DMS153 treated with DMSO at 0.1 percent for 48 hours (cell line): ENCODE data around the gene TMEM273.

Experiments used
- DNase-seq: peaks from one replicate; lab custom pipeline; 2025; ENCODE audit not compliant: unreplicated experiment; lab: John Stamatoyannopoulos, UW

Gene TMEM273

DNA sequence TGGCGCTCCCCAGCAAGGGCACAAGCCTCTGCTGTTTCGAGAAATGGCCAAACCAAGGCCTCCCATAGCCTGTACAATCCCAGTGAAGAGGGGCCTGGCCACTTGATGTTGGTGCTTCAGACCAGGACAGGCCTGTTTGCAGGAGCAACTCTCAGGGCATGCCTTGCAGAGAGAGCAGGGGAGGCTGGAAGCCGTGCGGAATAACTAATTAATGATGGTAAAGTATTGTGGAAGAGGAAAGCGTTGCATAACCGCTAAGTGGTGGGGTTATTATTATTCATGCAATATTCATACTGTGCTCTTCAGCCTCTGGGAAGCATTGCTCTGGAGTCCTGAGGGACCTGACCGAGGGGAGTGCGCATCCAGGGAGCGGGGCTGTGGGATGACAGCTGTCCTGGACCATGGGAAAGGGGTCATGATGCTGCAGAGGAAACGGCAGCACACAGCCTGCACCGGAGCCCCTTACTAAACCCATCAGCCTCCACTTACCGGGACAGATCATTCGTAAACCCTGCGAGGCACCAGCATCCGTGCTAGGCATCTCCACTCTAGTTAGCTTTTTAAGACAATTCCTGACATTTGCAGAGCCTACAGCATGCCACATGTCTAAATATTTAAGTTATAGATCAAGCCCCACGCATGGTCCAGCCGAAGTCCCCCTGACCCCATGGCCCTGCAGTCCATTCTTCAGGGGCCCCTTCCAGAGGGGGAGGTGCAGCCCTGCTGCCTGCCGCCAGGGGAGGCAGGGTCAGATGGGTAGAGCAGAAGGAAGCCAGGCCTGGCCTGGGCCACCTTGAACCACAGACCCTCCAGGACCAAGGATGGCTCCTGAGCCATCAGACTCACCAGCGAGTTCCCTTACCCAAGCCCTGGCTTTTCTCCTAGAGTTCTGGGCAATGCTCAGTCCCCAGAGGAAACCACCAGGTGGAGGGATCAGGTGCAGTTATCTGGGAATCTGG lies 11.6 kb downstream of the TMEM273 start:
- DNase-seq, result no peak

DNA sequence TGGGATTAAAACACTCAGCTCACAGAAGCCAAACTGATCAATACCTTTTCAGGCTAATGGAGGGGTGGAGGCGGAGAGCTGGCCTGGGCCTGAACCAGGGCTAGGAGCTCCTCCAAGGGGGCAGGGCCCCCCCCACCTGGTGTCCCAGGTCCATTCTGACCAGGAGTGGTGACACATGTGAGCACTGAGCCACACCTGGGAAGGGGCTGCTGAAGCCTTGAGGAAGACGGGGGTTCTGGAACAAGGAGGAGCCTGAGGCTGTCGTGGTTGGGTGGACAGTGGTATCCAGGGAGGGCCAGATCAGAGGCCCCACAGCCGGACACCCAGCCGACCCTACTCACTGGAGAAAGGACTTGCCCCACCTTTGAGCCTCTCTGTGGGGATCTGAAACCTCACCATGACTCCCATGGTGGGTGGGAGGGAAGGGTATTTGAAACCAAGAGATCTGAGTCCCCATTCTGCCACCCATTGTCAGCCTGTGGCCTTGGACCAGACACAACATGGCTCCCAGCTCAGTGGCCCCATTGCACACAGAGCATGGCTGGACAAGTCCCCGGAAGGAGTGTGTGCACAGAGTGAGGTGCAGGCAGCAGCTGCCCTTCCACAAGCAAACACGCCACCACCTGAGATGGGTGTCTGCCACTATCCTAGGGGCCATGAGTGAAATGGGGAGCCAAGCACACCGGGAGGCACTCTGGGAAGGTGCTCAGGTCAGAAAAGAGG lies 12.4 kb downstream of the TMEM273 start:
- no peak for DNase-seq

DNA sequence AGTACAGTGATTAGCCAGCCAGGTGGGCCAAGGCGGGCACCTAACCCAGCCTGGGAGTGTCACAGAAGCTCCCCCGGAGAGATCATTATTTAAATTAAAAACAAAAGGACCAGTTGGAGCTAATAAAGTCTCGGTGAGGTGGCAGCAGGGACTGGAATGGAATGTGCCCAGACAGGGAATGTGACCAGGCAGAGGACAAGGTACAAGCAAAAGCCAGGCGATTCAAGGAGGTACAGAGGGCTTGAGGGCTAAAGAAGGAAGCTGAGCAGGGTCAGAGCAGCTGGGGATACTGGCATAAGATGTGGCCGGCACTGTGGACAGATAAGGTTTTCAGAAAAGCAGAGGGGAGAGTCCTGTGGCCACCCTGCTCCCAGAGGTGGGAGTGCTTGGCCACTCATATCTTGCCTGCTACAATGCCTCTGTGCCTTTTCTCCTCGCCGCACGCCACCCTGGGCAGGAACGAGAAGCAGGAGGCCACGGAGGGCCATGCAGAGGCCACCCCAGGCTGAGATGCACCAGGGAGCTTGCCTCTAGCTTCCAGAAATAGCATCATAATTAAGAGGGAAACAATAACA lies 13.2 kb downstream of the TMEM273 start:
- DNase-seq, result no peak

DNA sequence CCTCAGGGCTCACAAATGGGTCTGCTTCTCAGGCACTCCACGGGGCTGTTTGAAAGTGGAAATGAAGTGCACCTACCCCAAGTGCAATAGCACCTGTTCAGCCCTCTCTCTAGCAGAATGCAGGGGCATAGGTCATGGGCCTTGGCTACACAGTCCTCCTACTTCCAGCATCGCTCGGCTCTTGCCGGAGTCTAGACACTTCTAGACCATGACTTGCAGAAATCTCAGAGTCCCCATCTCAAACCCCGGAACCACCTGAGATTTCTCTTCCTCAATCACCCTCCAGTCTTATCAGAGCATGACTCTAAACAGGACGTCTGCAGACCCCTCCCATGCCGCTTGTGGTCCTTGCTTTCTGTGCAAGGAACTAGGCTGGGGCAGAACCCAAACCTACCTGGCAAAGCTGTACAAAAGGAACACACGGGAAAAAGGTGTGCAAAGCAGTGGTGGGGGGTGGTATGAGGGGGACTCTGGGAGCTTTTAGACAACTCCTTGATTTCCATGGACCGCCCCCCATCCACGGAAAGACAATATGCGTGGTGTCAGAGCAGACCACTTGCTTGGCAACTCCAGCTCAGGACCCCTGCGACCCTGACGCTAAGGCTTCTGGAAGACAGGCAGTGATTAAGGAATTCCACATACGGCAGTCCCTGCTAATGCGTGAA lies 13.8 kb downstream of the TMEM273 start:
- DNase-seq, result no peak

DNA sequence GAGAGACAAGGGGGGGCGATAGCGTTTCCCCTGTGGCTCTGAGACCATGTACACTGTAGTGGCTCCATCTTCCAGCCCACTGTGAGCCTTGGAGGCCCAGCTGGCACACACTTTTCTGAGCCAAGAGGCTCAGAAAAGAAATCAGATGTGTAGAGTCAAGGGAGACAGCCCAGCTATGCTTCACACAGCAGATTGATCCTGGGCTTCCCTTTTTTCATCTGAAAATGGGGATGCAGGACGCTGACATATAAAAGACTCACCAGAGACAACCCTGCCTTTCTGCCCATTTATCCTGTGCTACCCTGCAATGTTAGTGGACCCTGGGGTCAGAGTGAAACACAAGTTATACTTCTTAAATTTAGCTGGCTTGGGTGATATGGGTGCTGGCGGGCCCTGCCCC lies 14.3 kb downstream of the TMEM273 start:
- no peak for DNase-seq

DNA sequence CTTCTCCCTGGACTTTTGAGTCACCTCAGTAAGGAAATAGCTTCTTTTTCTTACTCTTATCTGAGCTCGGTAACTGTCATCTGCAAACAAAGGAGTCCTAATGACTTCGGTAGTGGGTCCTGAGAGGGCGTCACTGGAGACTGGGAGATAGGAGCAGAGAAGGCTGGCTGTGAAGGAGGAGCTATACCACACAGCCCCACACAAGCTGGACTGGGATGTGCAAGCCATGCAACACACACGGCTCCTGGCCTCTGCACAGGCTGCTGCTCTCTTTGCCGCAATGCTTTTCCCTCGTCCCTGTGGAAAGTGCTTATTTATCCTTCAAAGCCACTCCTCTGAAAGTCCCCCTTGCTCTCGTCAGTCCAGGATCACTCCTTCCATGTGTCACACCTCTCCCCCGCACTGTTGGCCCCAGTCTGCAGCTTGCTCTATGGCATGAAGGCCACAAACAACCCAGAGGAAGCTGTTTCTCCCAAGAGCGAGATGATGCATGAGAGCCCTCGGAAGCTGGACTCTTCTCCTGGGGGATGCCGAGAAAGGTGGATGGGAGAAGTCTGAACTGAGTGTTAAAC lies 14.9 kb downstream of the TMEM273 start:
- no peak for DNase-seq

DNA sequence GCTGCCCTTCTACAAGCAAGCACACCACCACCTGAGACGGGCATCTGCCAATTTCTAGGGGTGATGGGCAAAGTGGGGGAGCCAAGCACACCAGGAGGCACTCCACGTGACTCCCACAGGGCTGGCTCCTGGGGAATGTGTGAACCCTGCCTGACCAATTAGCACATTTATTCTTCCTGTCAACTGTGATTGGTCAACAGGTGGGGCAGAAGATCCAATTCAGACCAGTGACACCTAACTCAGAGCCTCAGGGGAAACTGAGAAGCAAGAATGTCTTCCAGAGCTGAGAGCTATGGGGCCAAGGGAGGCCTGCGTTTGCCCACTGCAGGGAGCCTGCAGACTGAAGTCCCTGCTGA lies 15.4 kb downstream of the TMEM273 start:
- DNase-seq, result no peak

DNA sequence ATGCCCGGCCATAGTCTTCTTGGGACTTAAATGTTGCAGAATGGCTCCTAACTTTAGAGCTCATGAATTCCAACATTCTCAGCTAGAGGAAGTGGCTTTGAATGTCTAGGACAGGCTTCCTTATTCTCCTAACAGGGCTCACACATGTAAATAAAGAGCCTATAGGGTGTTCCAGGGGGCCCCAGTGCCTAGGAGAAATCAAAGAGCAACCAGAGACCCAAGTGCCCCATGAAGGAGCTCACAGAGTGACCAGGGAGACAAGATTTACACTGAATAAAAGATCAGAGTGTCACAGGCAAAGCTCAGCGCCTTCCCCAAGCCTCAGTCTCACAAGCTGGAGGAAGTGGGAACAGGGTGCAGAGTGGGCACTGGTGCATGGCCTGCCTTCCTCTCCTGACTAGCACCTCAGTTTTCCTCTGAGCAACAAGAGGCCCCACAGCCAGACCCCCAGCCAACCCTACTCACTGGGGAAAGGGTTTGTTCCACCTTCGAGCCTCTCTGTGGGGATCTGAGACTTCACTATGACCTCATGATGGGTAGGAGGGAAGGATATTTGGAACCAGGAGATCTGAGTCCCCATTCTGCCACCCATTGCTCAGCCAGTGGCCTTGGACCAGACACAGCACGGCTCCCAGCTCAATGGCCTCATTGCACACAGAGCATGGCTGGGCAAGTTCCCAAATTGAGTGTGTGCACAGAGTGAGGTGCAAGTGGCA lies 16.0 kb downstream of the TMEM273 start:
- DNase-seq, result no peak

DNA sequence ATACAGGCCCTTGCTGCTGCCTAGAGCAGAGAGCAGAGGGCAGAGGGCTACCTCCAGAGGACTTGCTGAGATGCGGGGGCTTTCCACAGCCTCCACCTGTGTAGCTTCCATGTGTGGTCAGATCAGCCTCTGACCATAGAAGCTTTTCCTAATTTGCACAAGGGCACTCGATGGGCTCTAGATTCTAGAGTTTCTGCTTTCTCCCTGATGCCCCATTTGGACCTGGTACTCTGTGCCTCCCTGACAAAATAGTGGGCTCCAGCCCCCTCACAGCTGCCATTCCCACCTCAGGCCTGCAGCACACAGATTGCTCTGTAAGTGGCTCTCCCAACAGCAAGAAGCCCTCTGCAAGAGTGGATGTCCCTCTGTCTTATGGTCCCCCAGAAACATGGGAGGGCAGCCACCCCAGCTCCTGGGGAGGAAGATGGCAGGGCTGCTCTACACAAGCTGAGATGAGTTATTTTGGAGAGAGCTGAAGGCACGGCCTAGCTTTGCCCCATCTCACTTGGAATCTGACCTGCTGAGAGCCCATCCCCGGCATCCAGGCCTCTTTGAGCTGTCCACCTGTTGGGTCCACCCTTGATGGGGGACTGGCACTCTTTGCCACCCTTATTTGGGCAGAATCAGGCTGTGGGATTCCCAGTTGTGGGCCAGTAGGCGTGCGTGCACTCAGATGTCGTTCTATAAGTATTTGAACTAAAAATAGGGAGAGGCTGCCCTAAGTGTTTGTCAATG lies 16.7 kb downstream of the TMEM273 start:
- no peak for DNase-seq

DNA sequence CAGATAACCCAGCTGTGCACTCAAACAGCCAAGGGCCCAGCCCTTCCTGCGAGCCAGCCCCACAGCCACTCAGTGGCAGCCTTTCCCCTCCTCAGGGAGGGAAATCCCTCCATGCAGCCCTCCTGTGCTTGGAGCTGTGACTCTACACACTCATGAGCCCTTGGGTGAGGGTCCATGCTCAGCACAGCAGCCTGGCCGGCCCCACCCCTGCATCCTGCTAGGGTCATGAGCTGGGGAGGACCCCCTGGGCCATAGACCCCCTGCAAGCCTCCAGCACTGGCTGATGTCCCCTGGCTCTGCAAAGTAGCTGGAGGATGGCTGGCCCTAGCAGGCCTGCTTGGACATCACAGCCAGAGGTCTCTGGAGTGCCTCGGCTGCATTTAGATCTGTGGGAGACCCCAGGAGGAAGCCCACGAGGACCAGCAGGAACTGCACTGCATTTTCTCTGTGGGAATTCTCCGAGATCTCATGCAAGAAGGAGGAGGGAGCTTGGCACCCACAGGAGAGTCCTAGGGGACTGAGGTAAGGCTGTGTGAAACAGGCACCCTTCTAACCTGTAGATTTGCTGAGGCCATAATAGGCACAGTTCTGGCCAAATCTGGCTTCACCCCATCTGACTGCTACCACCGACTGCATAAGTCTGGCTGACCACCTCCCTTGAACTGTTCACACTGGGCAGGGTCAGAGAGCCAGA lies 17.4 kb downstream of the TMEM273 start:
- DNase-seq, result no peak

DNA sequence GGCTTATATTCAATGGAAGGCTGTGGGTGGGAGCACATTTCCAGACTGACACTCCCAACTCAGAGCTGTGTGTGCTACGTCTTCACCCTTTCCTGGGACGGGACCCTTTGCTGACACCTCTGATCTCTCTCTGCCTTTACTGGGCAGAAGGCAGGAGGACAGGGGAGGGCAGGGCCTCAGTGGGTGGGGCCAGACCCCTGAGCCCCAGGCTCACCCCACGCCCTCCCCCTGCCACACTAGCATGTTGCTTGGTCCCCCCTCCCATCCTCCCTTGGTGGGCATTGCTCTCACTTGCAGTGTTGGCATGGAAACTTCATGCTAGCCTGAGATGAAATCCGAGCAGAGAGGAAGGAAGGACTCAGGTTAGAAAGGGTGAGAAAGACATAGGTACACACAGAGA lies 18.4 kb downstream of the TMEM273 start:
- no peak for DNase-seq

DNA sequence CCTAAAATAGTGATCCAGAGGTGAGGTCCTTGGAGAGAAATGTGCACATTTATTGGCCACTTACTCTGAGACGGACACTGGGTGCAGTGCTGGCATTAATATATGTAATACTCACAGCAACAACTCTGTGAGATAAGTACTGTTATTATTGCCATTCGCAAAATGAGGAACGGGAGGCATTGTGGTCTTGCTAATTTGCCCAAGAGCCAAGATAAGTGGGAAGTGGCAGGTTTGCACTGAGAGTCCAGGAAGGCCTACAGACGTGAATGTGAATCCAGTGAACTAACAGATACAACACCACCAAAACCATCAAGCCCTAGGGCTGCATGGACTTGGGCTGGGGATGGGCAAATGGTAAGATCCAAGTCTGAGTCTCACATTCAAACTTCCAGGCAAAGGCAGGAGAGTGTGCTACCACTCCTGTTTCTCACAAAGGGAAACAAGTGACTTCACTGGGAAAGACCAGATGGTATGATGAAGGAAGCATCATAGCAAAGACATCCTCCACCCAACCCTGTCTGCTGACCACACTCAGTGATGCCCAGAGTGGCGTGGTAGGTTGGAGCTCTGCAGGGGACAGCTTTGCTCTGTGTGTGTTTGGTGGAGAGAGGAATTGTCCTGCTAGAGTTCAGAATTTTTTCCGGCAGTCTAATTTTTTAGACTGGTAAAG lies 19.2 kb downstream of the TMEM273 start:
- DNase-seq, result no peak

DNA sequence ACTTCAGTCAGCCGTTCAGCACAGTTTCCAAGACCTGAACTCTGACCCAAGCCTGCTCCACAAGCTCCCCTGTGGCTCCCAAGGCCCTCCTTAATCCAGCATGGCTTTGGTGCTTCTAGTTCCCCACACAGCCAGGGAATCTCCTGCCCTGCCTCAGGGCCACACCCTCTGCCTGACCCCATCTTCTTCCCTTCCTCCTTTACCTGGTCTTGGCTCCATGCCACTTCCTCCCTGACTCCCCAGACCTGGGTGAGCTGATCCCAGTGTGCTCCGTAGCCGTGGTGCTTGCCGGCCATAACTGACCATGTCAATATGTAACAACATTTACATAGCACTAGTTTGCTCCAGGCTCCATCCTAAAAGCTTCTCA lies 20.0 kb downstream of the TMEM273 start:
- DNase-seq, result no peak

DNA sequence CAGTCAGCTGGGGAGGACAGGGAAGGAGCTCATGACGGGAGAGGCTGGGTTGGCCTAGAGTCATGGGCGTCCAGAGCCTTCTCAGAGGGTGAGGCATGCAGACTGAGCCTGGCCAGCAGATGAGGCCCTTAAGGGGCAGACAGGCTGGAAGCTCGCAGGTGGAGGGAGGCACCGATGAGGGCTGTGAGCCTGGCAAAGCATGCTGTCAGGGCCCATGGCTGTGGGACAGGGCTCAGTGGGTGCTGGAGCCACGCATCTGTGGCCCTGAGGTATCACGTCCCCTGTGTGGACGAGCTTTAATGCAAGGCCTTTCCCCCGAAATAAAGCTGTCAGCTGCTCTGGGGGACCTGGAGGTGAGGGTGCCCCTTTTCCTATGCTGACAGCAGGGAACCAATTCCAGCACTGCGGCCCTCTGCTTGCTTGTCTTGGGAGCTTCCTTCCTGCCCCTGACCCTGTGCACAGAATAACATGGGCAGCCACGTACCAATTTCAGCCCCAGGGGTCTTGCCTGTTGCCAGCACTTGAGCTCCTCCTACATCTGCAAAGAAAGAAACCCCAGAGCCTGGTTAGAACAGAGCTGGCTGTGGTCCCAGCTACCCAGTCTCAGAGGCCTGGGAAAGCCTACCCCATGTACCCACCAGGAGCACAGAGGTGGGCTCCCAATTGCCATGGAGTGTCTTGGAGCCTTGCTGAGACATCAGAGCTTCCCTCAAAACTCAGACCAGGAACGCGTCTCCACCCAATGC lies 20.6 kb downstream of the TMEM273 start:
- DNase-seq, result no peak

DNA sequence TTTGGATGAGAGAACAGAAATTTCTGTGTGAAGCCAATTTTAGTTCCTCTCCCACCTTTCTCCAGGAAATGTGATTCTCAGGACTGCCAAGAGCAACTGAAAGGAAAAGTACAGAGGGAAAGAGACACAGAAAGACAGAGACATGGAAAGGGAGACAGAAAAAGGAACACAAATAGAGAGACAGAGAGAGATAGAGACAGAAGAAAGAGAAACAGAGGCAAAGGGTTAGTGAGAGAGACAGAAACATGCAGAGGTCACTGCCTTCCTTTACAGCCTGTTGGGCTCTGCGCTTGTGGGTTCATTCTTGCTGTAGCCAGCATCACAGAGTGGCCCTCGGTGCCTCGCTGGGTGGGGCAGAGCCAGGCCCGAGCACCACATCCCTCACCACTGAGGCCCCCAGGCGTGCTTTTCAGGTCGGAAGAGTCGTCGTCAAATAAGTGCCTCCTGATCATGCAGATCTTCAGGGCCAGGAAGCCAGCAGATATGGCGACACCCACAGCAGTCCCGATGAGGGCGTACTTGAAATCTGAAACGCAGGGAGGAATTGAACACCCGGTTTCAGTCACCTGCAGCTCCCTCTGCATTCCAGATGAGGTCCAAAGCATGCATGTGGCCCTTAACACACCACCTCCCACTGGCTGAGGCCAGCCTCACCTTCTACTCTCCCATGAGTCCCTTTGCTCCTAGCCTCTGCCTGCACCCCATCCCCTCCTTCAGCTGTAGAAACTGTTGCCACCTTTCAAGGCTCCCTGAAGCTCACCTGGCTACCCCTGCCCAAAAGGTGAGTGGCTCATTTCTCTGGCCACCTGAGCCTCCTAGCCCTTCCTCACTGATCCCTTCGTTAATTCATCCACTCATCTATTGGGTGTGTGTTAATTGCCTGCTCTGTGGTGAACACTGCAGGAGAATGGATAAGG lies 21.4 kb downstream of the TMEM273 start:
- no peak for DNase-seq

DNA sequence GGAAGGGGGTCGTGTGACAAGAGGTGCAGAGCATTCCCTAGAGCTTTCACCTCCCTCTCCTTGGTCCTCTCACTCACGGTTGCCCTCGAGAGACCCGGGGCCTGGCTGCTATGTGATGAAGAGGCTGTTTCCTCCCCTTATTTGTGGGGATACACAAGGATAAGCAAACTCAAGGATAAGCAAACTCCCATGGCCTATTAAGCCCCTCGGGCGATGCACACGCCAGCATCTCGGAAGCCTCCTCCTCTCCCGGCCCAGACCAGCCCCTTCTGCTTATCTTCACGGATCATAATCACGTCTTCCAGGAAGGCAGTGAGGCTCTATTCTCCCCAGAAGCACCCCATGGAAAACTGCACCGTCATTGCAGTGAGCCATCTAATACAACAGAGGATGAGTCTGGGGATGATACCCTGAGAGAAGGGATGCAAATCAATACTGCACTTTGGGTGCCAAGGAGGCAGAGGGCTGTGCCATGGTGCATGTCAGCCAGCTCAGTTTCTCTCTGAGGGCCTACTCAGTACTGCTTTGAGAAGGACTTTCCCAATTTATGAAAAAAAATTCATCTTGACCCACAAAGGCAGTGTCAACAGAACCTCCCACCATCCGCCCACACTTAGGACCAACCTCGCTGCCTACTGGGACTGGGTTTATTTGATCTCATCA lies 22.2 kb downstream of the TMEM273 start:
- DNase-seq, result no peak
